GM18861 (cell line): ENCODE data around the gene RABAC1.
"Not testable (repeated sequence)": the region's sequence is repeated elsewhere in the genome, so short reads cannot be mapped to it uniquely, and the experiment has no call there.

ENCODE experiments used
- ATAC-seq: cut with Tn5 transposase; IDR thresholded peaks from one replicate; pipeline ENCODE4 v1.9.1; 2021; ENCODE audit not compliant: unreplicated experiment

Gene RABAC1

DNA sequence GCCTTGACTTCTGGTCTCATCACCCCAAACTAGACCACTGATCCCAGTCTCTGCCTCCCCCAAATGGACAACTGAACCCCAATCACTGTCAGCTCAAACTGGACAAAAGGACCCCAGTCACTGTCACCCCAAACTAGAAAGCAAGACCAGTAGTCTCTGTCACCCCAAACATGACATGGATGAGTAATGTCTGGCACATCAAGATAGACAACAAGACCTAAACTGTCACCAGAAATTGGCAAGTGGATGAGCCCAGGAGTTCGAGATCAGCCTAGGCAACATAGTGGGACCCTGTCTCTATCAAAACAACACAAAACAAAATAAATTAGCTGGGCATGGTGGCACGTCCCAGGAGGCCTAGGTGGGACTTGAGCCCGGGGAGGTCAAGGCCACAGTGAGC is 12.0 kb downstream of the RABAC1 start:
- no peak for ATAC-seq

DNA sequence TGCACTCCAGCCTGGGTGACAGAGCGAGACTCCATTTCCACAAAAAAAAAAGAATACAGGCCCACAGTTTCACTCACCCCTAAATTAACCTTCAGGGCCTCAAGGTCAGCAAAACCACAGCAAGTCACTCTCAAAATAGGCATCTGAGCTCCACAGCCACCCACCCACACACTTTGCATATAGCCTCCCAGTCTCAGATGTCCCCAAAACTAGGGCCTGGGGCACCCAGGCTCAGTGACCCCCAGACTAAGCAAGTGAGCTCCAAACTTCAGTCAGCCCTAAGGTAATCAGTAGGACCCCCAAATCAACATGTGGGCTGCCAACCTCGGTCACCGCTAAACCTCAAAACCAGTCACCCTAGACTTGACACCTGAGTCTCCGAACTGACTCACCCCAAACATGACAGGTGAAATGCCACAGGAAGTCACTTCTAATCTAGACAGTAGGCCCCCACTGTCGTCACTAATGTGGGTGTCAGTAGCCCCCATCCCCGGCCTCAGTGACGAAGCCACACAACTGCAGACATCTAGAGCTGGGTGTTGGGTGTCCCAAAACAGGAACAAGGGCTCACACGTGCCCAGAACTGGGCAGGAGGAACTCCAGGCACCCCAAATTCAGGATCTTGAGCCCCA is 13.9 kb downstream of the RABAC1 start:
- ATAC-seq = peak; percentile 73

DNA sequence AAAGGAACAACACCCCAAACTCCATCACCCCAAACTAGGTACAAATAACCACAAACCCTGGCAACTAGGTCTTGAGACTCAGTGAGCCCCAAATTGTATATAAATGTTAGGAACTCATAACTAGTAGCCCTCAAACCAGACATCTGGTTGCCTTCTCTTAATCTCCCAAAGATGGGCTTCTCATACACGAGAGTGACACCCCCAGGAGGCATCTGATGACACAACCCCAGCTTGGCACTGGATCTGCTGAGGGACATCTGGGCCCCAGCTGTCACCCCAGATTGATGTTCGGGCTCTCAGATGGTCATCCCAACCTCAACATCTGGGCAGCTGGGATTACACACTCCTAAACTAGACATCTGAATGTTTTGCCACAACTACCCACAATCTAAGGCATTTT is 14.8 kb downstream of the RABAC1 start:
- ATAC-seq = no peak

DNA sequence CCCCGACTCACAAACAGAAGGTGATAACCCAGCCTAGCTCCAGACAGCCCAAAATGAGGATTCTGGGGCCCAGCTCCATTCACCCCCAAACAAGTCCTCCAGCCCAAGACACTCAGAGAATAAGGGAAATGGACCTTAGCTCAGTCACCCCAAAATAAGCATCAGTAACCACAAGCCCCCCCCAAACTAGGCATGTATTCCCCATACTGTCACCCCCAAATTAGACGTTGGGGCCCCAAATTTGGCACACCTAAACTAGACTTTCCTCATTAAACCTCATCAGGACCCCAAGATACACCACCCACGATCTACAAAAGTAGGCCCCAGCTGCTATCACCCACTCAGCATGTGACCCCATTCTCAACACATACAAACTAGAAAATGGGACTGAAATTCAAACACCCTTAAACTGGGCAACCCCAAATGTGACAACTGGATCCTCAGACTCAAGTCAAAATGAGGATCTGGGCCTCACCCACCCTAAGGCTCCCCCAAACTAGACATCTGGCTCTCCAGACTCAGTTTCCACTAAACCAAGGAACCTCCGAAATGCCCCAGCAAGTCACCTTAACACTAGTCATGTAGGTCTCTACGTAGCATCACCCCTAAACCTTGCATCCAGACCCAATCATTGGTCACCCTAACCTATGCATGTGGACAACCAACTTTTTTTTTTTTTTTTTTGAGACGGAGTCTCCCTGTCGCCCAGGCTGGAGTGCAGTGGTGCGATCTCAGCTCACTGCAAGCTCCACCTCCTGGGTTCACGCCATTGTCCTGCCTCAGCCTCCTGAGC is 17.5 kb downstream of the RABAC1 start:
- ATAC-seq = no peak

DNA sequence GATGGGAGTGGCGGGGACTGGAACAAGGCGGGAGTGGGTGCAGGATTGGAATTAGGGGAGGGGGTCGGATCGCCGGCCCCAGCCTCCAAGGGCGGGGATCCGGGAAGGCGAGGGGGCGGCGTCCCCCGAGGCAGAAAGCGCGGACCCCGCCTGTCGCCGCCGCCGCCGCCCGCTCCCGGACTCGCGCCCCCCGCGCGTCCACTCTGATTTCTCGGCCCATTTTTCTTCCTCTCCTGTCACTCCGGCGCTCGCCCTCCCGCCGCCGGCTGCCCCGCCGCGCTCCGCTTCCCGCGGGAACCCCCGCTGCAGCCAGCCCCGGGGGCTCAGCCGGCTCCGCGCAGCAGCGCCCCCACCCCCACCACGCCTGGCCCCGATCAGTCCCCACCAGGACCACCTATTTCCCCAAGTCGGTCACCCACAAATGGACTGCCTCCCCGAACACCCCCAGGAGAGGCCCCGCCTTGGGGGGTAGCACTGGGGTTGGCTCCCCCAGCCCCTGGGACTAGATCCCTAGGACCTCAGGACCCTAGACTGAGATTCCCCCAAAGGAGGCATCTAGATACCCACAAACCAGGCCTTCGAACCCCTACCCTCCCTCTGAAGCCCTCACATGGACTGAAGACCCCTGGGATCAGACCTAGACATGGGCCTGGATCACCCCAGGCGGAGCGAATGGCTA is 18.3 kb downstream of the RABAC1 start:
- no peak for ATAC-seq

DNA sequence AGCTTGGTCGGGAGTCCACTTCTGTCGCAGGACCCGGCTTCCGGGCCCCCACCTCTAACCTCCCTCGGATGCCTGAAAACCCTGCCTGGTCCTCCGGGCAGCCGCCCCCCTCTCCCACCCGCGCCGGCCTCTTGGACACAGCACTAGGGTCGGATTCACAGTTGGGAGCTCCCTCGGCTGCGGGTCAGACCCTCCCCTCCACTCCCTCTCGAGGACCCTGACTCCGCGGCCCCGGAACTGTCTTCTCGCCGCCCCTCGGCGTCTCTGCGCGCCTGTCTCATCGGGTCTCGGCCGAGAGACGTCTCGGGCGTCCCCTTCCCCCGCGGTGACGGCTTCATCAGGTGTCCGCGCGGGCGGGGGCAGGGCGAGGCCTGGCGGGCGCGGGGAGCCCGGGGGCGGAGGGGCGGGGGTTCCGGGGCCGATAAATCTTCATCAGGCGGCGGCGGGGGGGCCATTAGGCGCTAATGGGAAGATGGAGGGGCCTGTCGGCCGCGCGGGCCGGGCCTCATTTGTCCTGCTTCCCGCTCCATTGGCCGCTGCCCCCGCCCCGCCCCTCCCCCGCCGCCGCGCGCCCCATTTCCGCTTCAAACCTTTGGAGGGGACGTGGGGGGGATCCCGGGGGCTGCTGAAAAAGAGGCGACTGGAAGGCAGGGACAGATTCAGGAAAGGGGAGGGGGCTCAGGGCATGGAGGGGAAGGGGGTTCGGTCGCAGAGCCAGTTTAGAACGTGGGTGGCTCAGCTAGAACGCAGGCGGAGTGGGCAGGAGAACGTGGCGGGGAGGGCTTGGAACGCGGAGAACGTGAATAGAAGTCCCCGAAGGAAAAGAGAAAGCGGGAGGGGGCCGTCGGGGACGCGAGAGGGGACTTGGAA is 19.0 kb downstream of the RABAC1 start:
- ATAC-seq = no peak

DNA sequence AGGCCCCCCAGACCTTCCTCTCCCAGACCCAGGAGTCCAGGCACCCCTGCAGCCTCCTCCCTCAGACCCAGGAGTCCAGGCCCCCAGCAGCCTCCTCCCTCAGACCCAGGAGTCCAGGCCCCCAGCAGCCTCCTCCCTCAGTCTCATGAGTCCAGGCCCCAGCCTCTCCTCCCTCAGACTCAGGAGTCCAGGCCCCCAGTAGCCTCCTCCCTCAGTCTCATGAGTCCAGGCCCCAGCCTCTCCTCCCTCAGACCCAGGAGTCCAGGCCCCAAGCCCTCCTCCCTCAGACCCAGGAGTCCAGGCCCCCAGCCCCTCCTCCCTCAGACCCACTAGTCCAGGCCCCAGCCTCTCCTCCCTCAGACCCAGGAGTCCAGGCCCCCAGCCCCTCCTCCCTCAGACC is 19.9 kb downstream of the RABAC1 start:
- ATAC-seq = not testable (repeated sequence)

DNA sequence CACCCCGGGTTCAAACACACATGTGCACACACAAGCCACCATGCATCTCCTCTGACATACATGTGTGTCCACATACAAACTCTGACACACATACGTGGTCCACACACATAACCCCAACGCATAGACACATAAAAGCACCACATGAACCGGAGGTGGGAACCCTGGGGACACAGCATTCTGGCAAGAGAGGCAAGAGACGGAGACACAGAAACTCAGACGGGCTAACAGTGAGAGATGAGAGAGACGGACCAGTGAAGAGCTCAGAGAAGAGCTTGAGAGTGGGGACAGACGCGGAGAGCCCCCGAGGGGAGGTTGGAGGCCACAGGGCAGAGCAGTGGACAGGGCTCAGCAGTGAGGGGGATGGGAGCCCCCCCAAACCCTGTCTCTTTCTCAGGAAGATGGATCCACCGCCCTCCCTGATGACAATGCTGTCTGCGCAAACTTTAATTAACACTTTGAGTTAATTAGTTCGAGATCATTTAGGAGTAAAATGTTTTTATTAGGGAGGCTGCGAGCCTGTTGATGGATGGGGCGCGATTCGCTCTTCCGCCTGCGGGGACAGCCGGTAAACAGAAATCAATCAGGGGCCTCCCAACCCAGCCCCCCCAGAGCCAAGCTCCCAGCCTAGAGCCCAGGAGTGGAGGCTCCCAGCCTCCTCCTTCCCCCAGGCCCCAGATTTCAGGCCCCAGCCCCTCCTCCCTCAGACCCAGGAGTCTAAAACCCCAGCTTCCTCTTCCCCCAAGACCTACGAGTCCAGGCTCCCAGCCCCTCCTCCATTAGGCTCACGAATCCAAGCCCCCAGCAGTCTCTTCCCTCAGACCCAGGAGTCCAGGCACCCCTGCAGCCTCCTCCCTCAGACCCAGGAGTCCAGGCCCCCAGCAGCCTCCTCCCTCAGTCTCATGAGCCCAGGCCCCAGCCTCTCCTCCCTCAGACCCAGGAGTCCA is 21.3 kb downstream of the RABAC1 start:
- no peak for ATAC-seq

DNA sequence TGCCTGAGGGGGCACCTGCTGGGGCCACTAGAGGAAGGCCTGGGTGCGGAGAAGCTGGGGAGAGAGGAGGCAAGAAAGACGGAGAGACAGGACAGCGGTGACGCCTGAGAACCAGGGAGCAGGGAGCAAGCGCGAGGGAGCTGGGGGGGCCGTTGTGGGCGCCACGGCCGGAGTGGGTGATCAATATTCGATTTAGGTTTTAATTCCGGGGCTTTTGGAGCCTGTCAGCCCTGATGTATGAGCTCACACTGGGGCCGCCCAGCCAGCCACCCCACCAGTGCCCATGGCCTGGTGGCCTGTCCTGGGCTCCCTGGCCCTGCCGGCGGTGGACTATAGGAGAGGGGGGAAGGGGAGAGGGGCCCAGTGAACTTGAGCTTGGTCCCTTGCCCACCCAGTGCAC is 22.2 kb downstream of the RABAC1 start:
- no peak for ATAC-seq

DNA sequence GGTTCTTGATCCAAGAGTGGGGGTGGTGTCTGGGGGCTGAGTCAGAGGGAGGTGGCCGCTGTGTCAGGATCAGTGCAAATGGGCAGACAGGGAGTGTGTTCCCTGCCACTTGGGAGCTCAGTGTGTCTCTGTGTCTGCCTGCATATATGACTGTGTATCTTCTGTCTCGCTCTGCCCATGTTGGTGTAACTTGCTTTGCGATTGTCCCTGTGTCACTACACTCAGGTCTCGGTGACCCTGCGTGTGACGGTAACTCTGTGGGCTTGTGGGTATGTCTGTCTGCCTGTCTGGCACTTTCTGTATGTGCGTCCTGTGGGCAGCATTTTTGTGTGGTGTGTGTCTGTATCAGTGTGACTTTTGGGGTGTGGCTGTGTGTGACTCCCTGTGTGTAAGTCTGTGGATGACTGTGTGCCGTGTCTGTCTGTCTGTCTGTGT is 22.7 kb downstream of the RABAC1 start:
- no peak for ATAC-seq

DNA sequence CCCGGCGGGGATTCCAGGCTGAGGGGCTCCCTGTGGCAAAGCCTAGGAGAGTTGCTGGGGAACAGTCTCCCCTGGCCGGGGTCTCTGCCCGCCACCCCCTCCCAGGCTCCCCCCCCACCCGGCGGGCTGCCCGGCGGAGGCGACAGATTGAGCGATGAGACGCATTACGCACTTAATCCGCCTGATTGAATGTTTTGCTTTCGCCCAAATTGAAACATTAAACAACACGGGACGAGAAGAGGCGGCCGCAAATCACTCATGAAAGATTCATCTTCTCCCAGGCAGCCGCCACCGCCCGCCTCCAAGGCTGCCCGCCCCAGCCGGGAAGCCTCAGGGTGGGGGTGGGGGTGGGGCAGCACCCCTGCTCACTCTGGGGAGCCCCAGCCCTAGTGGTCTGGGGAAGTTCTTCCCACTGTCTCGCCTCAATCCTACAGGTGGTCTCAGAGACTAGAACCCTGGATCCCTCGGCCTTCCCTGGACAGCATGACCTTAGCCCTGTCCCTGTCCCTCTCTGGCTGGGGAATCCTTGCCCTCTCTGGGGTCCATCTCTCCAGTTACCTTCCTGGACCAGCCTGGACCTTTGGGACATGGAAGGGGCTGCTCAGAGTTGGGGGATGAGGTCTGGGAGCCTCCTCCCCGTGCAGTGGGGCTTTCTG is 23.2 kb downstream of the RABAC1 start:
- no peak for ATAC-seq

DNA sequence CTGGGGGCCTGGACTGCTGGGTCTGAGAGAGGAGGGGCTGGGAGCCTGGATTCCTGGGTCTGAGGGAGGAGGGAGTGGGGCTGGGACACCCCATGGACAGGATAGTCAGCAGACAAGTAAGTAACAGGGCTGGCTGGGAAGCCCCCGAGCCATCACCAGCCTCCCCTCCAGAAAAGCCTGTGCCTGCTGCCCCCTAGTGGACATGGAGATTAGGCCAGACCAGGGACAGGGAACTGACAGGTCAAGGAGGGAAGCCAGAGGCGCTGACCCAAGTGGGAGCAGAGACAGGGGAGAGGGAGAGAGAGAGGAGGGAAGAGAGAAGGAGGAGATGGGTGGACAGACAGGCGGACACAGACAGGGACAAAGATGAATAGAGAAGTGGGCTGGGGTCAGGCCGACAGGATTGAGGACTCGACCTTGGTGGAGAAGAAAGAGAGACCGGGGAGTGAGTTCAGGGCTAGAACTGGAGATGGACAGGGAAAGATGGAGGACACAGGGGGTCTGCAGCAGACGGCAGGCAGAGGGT is 24.2 kb downstream of the RABAC1 start:
- ATAC-seq = no peak

DNA sequence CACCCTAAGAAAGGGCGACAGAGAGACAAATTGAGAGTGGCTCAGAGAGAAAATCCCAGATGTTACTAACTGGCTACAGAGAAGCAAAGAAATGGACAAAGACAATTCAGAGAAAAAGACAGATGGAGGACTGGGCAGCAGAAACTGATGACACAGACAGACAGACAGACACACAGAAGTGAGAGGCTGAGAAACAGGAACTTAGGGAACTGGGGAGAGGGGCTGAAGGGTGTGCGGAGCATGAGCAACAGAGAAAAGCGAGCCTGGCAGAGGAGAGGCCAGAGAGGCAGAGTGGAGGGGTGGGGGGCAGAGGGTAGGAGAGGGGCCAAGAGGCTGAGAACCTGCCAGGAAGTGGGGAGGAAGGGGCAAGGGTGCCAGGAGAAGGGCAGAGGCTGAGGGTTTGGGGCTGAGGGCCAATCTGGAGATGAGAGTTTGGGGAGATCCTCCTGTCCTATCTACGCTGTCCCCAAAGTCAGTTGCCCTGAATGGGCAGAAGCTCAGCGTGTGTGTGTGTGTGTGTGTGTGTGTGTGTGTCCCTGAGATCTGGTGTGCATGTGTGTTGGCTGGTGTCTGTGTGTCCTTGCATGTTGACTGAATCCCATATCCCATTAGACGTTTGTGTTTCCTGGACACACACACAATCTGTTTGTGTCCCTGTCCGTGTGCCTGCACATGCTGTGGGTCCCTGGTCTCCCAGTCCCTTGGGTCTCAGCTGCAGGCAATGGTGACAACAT is 25.3 kb downstream of the RABAC1 start:
- ATAC-seq = no peak

DNA sequence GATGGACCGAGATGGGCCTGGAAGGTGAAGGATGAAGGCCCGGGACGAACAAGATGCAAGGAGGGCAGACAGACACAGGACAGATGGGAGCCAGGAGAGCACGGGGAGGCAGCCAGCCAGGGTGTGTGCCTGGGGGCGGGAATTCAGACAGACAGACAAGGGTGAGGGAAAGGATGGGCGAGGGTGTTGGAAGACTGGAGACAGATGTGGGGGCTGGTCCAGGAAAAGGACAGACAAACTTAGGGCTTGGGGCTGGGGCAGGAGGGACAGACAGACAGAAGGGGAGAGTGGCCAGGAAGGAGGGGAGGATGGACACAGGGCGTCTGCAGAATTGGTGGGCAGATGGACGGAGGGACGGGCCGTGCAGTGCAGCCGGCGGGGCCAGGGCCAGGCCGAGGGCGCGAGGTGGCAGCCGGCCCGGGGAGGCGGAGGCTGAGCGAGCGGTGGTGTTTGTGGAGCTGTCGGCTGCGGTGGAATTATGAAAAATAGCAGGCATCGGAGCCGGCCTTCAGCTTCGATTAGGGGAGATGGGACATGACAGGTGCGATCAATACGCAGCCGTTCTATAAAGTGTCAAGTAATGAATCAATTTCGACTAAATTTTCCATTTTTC is 26.3 kb downstream of the RABAC1 start:
- no peak for ATAC-seq

DNA sequence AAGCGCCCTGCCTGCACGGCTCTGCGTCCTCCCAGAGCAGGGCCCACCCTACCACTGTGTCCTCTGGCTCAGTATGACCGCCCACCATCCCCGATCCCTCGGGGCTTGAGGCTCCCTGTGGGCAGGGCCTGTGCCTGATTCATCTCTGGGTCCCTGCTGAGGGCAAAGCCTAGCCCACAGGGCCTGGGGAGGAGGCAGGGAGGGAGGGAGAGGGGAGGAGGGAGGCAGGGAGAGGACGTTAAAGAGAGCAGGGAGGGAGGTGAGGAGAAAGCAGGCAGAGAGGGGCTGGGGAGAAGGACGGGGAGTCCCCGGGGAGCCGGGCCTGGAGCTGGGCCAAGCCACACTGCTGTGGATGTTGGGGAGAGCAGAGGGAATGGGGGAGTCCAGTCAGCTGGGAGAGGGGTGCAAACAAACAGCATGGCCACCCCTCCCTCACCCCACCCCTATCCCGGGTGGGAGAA is 26.8 kb downstream of the RABAC1 start:
- no peak for ATAC-seq

DNA sequence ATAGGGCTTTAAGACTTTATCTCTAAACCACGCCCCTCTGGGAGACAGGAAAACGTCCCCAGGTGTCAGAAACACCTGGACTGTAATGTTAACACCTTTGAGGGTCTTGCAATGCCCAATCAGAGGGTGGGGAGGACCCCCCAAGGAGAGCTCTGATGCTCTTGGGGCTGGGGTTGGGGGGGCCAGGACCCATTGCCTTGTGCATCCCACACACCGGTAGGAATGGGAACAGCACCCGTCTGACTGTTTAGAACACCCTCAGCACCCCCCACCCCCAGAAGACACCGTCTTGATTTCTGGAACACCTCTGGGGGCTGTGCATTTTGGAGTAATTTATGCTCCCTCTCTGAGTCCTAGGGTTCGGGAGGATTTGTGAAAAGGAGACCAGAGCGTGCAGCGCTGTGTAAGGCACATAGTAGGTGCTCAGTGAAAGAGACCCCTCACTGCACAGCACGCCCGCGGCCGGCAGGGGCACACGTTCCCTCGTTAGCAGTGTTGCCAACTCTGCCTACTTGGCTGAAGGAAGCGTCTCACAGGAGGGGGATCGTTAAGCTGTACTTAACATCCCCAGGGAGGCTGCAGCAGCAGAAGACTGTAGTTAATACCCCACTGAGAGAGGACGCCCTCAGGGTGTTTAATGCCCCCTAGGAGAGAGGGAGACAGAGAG is 28.1 kb downstream of the RABAC1 start:
- no peak for ATAC-seq

DNA sequence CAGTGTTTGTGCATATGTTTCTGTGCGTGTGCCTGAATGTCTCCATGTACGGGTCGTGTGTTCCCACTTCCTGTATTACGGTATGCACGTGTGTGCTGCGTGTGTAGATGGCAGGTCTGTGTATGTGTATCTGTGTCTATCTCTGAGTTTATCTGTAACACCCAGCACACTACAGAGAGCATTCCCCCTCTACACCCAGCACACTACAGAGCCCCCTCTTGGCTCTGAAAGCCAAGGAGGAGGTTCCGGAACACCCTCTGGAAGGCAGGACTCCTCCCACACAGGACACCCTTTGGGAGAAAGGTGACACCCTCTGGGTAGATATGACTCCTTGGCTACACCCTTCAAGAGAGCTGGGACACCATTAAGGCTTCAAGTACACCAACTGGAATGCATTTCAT is 28.8 kb downstream of the RABAC1 start:
- no peak for ATAC-seq
